AG09319 (cell line): ENCODE measurements around the gene NPY2R.

ENCODE experiments used
- DNase-seq: peaks from one replicate; pipeline ENCODE4 v3.0.0-alpha.2; 2010; ENCODE audit warnings: low read depth; ENCODE audit errors: extremely low read depth
- TF ChIP-seq, protein P1 (sequence below): IDR thresholded peaks from 2 replicates; pipeline ENCODE4 v1.5.1; 2011; ENCODE audit warnings: low read depth, mild to moderate bottlenecking, inconsistent platforms, low read length, moderate library complexity

The NPY2R gene

GRCh38 chr4:155208258-155209054 is at the start of gene NPY2R:
TSS of gene NPY2R (plus strand) at chr4:155208636. CDS start at chr4:155213940, 5,304 bp downstream.
- TF ChIP-seq, protein P1, sequence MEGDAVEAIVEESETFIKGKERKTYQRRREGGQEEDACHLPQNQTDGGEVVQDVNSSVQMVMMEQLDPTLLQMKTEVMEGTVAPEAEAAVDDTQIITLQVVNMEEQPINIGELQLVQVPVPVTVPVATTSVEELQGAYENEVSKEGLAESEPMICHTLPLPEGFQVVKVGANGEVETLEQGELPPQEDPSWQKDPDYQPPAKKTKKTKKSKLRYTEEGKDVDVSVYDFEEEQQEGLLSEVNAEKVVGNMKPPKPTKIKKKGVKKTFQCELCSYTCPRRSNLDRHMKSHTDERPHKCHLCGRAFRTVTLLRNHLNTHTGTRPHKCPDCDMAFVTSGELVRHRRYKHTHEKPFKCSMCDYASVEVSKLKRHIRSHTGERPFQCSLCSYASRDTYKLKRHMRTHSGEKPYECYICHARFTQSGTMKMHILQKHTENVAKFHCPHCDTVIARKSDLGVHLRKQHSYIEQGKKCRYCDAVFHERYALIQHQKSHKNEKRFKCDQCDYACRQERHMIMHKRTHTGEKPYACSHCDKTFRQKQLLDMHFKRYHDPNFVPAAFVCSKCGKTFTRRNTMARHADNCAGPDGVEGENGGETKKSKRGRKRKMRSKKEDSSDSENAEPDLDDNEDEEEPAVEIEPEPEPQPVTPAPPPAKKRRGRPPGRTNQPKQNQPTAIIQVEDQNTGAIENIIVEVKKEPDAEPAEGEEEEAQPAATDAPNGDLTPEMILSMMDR = no peak
- no peak for DNase-seq

- no peak for DNase-seq
- TF ChIP-seq, protein P1 = no peak
Observed at GRCh38 chr4:155161357-155161756, 47.1 kb upstream of the NPY2R start.

- TF ChIP-seq, protein P1 = no peak
- DNase-seq = no peak
Observed at GRCh38 chr4:155164718-155165117, 43.7 kb upstream of the NPY2R start.

- no peak for DNase-seq
- TF ChIP-seq, protein P1 = no peak
Observed at GRCh38 chr4:155170569-155170968, 37.9 kb upstream of the NPY2R start.

DNA sequence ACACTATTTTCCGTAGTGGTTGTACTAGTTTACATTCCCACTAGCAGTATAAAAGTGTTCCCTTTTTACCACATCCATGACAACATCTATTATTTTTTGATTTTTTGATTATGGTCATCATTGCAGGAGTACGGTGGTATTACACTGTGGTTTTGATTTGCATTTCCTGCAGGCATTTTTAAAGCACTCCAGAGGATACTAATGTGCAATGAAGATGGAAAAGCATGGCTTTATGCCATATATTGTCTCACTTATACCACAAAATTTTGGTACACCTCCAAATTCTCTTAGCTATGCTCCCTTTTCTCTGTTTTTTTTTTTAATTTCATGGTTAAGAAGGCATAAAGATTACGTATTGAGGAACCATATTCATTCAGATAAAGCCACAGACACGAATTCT is 35.1 kb upstream of the NPY2R start:
- no peak for DNase-seq
- TF ChIP-seq, protein P1 = no peak

DNA sequence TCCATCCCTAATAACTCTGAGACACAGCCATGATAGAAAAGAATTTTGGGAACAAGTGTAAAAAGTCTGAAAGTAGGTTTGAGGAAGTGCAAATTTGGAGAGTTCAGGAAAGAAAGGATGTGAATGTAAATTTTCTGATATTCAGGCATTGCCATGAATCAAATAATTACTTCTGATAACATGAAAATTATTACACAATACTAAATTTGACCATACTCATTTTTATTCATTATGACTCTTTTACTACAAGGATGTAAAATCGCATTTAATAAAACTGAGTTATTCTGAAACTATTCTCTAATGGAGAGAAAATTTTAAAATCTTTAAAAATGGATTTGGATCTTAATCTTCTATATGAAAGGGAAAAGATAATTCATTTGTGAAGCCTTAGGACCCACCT is 33.8 kb upstream of the NPY2R start:
- TF ChIP-seq, protein P1 = no peak
- DNase-seq = no peak

- no peak for DNase-seq
- TF ChIP-seq, protein P1 = no peak
Observed at GRCh38 chr4:155179216-155179615, 29.2 kb upstream of the NPY2R start.
